Ectodermal cell (in vitro differentiated cells): Measurements from ENCODE around the gene RUNX1.

Experiments
- H3K27ac ChIP-seq: 2 replicates; pipeline ENCODE4 v1.7.0; 2013; ENCODE audit warnings: mild to moderate bottlenecking, low read depth, low read length; ENCODE audit not compliant: insufficient read depth, poor library complexity, severe bottlenecking
- H3K27me3 ChIP-seq: 2 replicates; pipeline ENCODE4 v1.7.0; 2013; ENCODE audit warnings: mild to moderate bottlenecking, low read length; ENCODE audit not compliant: insufficient read depth, control insufficient read depth, poor library complexity, severe bottlenecking
- H3K36me3 ChIP-seq: one replicate; pipeline ENCODE4 v1.7.0; 2013; ENCODE audit warnings: low read length; ENCODE audit not compliant: control insufficient read depth, insufficient read depth
- H3K4me1 ChIP-seq: one replicate; pipeline ENCODE4 v1.7.0; 2013; ENCODE audit warnings: low read length; ENCODE audit not compliant: control insufficient read depth, insufficient read depth
- H3K4me3 ChIP-seq: 2 replicates; pipeline ENCODE4 v1.7.0; 2013; ENCODE audit warnings: low read depth, low read length, control low read depth; ENCODE audit not compliant: insufficient read depth
- H3K9me3 ChIP-seq: 2 replicates; pipeline ENCODE4 v1.7.0; 2013; ENCODE audit warnings: mild to moderate bottlenecking, low read length, moderate library complexity; ENCODE audit not compliant: control insufficient read depth
- WGBS, 2 experiments: methylation state at CpG; one replicate each; pipeline ENCODE4 v1.1.7; 2013; ENCODE audit warnings: missing lambda C conversion rate in 2 of 2; 5-methylcytosine and 5-hydroxymethylcytosine counted together

RUNX1 gene

DNA sequence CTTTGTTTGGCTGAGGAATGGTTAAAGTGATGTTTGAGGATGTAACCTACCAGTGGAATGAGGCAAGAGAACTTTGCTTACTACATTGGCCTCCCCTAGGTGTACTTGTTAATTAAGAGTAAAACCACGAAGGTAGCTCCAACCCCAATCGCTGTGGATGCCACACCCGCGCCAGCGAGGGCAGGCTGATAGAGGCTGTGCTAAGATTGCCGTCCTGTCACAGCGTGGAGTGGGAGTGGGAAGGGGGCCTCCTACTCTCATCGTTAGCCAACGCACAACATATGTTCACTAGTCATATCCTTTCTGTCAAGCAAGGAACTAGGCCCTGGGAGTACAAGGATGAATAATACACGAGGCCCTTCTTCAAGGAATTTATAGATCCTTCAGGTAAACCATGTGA lies 99.6 kb downstream of the RUNX1 start:
- Histone ChIP-seq H3K4me3 (no peak overlapping the region), H3K4me1 (no peaks in the 10 kb centered on the region), H3K9me3 (no peaks in the 10 kb centered on the region), H3K27me3 (peaks cover 3% of the 10 kb centered on the region), H3K27ac (no peak overlapping the region), H3K36me3 (no peaks in the 10 kb centered on the region)
- 91 to 95% methylated on average over 10 of the region's 10 CpGs for WGBS, 2 experiments

DNA sequence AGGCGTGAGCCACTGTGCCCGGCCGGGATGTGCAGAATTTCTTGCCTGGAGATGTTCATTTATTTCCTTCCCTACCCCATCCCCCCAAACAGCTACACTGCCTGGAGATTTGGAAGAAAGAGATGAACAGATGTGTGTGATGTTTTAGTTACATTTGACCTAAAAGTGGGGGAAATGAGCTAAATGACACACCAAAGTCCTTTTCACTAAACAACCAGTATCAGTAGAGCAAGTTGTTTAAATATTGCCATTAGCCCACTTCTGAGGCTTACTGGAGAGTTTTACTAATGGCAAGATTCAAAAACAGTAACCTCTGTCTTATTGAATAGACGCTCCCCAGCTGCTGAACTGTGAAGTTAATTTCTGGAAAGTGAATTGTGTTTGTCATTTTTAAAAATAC lies 100.1 kb downstream of the RUNX1 start:
- H3K36me3 ChIP-seq = no peaks in the 10 kb centered on the region
- H3K4me3 ChIP-seq = no peak overlapping the region
- H3K4me1 ChIP-seq = no peaks in the 10 kb centered on the region
- H3K27me3 ChIP-seq = peaks cover 8% of the 10 kb centered on the region
- H3K27ac ChIP-seq = no peak overlapping the region
- no peaks in the 10 kb centered on the region for H3K9me3 ChIP-seq
- WGBS, 2 experiments = 90 to 98% methylated on average over 4 of the region's 4 CpGs

DNA sequence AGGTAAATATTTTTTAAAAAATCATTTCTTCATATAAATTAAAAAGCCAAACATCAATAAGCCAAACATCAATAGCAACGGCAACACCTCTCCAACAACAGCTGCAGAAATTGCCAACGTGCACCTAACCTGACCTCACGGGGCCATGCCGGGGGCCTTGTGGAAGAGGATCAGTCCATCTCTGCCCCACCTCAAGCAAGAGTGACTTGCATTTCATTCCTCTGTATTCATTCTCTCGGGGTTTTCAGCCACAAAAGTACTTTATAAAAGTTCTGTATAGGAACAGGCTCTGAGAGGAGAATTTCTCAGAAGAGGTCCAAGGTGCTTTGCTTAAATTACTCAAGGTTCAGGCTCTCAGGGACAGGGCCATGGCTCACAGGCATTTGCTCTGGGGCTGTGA lies 100.9 kb downstream of the RUNX1 start:
- Histone ChIP-seq H3K36me3 (no peaks in the 10 kb centered on the region), H3K9me3 (no peaks in the 10 kb centered on the region), H3K27ac (no peak overlapping the region), H3K4me3 (no peak overlapping the region), H3K4me1 (no peaks in the 10 kb centered on the region), H3K27me3 (peaks cover 16% of the 10 kb centered on the region)
- WGBS, 2 experiments = 90 to 93% methylated on average over 5 of the region's 5 CpGs

DNA sequence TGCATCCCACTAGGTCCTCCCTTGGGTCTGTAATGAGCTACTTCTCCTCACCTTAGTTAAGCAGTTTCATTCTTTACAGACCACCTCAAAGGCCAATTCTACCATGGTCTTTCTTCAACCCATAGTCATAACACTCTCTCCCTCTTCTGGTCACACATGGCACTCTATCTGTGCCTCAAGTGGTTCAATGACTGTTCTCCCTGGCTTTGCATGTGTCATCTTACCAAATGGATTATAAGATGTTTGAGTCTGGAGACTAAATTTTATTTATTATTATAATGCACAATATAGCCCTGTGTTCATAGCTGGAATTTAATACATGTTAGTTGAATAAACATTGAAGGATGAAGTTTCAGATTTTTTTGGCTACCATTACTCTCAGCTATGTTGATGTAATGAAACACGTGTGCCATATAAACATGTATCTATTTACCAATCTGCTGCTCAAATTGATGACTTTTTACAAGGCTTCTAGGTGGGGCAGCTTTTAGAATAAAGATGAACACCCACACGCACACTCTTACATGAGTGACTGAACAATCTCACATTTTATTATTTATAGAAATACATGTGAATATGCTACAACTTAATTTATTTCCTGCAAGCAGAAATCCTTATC lies 102.1 kb downstream of the RUNX1 start:
- WGBS, 2 experiments = 86 to 88% methylated on average over 1 to 2 of the region's 2 CpGs
- Histone ChIP-seq H3K27me3 (peaks cover 28% of the 10 kb centered on the region), H3K4me1 (peaks cover 4% of the 10 kb centered on the region), H3K27ac (no peak overlapping the region), H3K36me3 (no peaks in the 10 kb centered on the region), H3K4me3 (no peak overlapping the region), H3K9me3 (no peaks in the 10 kb centered on the region)

DNA sequence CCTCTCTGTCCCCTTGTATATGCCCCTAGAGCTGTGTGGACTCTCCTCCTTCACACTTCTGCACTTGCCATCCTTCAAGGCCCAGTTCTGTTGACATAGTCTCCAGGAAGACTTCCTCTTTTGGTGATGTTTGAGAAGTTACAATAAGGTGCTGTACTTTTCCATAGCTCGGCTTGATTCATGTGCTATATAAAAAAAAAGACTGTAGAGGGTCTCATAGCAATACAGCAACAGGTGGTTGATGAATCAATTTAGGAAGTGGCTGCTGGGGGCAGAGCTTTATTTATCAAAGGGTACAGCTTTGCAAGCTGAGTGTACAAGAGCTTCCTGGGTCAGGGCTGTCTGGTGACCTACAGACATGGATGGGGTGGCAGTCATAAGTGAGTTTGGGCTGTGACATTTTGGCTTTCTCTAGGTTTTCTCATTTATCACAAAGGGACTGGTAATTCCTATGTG lies 102.7 kb downstream of the RUNX1 start:
- WGBS, 2 experiments = 98 to 100% methylated on average over 1 of the region's 1 CpG
- peaks cover 29% of the 10 kb centered on the region for H3K27me3 ChIP-seq
- H3K4me1 ChIP-seq = peaks cover 4% of the 10 kb centered on the region
- H3K36me3 ChIP-seq = no peaks in the 10 kb centered on the region
- no peaks in the 10 kb centered on the region for H3K9me3 ChIP-seq
- no peak overlapping the region for H3K4me3 ChIP-seq
- H3K27ac ChIP-seq = no peak overlapping the region

DNA sequence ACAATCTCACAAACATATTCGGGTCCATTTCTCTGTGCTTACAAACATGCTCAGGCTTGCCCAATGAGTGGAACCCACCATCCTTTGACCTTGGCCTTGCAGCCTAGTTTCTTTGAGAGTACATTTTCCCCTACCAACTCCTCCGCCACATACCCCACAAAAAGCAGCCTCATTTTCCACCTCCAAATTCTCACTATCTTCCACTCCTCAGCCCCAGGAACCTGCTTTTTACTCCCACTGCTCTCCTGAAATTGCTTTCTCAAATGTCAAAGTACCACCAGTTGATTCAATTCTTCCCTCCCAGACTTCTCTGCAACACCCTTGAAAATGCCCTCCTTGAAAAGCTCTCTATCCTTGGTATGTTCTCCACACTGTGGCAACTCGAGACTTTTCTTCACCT lies 103.8 kb downstream of the RUNX1 start:
- Histone ChIP-seq H3K36me3 (no peaks in the 10 kb centered on the region), H3K9me3 (no peaks in the 10 kb centered on the region), H3K4me1 (peaks cover 4% of the 10 kb centered on the region), H3K4me3 (no peak overlapping the region), H3K27me3 (peaks cover 32% of the 10 kb centered on the region), H3K27ac (no peak overlapping the region)
- 88 to 90% methylated on average over 3 of the region's 3 CpGs for WGBS, 2 experiments

DNA sequence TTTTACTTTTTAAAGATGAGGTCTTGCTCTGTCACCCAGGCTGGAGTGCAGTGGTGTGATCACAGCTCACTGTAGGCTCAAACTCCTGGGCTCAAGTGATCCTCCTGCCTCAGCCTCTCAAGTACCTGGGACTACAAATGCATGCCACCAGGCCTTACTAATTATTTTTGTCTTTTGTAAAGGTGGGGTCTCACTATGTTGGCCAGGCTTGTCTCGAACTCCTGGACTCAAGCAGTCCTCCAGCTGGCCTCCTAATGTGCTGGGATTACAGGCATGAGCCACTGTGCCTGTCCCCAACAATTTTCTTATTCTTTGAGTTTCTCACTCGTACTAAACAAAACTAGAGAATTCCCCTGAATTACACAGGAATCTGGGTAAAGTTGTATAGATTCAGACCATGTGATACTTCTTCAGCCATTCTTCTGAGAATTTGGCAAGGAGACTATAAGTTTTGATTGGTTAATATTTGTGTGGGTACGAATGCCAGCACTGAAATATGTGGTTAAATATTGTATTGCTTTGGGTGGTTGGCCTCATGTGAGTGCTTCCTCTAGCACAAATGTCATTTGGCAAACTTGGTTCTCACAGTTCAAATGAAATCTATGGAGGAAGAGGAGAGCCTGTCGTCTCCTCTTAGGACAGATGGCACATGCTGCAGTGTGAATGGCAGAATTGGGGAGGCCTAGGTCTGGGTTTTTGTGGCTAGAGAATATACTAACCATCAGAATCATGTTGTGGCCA lies 104.9 kb downstream of the RUNX1 start:
- no peaks in the 10 kb centered on the region for H3K9me3 ChIP-seq
- H3K27ac ChIP-seq = no peak overlapping the region
- peaks cover 43% of the 10 kb centered on the region for H3K27me3 ChIP-seq
- WGBS, 2 experiments = 95% methylated on average over 4 of the region's 4 CpGs
- H3K36me3 ChIP-seq = no peaks in the 10 kb centered on the region
- no peak overlapping the region for H3K4me3 ChIP-seq
- H3K4me1 ChIP-seq = peaks cover 4% of the 10 kb centered on the region

DNA sequence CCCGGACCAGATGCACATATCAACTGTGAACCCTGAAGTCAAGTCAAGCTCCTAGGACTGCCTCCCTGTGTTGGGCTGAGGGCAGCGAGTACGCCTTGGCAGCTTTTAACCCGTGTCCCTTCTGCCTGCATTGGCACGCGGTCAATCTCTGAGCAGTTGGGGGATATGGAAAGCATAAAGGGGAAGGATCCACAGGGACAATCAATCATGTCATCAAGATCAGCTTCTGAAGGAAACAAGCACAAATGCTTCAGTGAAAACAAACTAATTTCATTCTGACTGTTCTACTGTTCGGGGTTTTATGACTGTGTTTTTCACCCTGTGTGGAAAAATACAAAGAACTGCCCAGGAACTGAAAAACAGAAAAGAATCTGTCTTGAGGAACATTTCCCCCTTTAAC lies 106.2 kb downstream of the RUNX1 start:
- no peaks in the 10 kb centered on the region for H3K9me3 ChIP-seq
- no peaks in the 10 kb centered on the region for H3K36me3 ChIP-seq
- H3K27ac ChIP-seq = no peak overlapping the region
- peaks cover 51% of the 10 kb centered on the region for H3K27me3 ChIP-seq
- peaks cover 4% of the 10 kb centered on the region for H3K4me1 ChIP-seq
- WGBS, 2 experiments = 91 to 94% methylated on average over 7 of the region's 7 CpGs
- no peak overlapping the region for H3K4me3 ChIP-seq

DNA sequence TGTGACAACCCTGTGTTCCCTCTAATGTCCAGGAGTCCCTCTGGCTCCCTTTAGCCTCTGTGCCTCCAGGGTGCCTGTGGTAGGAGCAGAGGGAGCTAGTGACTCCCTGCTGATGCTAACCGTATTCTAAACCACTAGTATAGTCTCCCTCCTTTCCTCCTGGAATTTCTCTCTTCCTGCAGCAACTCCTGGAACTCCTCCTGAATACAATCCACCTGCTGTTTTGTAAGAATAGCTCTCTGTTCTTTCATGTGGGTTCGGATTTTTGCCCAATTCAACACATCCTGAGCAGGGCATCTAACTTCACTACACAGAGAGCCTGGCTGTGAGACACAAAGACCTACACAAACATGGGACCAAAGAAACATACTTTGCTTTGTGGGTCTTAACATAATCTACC lies 107.9 kb downstream of the RUNX1 start:
- no peaks in the 10 kb centered on the region for H3K9me3 ChIP-seq
- H3K27ac ChIP-seq = no peak overlapping the region
- H3K36me3 ChIP-seq = no peaks in the 10 kb centered on the region
- H3K4me3 ChIP-seq = no peak overlapping the region
- H3K27me3 ChIP-seq = peaks cover 51% of the 10 kb centered on the region
- 11 to 15% methylated on average over 2 of the region's 2 CpGs for WGBS, 2 experiments
- peaks cover 4% of the 10 kb centered on the region for H3K4me1 ChIP-seq

DNA sequence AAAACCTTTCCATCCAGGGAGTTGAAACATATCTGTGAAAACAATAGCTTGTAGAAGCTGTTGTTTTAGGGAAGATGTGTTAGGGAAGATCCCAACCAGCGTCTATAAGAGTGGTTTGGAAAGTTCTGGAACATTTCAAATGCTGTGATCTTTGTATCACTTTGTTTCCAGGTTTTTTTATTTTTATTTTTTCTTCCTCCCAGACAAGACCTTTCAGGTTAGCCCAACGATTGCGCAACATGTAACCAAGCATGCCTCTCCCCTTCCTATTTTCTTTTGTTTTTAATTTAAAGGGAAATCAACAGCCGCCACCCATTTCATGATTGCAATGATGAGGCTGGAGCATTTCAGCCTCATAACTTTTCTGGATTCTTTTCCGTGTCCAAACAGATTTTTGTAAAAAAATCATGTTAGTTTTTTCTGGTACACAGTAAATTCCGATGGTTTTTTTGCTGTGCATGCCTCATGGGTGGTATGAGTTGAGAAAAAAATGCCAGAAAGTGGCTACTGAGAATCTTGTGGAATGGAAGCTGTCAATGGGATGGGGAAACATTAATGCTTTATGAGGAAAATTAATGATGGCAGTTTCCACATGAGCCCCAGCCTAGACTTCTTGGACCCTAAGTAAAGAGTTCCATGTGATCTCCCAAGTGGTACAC lies 109.3 kb downstream of the RUNX1 start:
- Histone ChIP-seq H3K27me3 (peaks cover 48% of the 10 kb centered on the region), H3K4me3 (no peak overlapping the region), H3K27ac (no peak overlapping the region), H3K36me3 (no peaks in the 10 kb centered on the region), H3K4me1 (peaks cover 4% of the 10 kb centered on the region), H3K9me3 (no peaks in the 10 kb centered on the region)
- WGBS, 2 experiments = 87 to 91% methylated on average over 6 of the region's 6 CpGs
